HG02943 (cell line): ENCODE results near the gene TBX1.

Experiments used
- ATAC-seq: cut with Tn5 transposase; IDR thresholded peaks from one replicate; pipeline ENCODE4 v1.9.1; 2021; ENCODE audit warnings: mild to moderate bottlenecking, low read depth, moderate library complexity; ENCODE audit not compliant: unreplicated experiment

TBX1 gene

DNA sequence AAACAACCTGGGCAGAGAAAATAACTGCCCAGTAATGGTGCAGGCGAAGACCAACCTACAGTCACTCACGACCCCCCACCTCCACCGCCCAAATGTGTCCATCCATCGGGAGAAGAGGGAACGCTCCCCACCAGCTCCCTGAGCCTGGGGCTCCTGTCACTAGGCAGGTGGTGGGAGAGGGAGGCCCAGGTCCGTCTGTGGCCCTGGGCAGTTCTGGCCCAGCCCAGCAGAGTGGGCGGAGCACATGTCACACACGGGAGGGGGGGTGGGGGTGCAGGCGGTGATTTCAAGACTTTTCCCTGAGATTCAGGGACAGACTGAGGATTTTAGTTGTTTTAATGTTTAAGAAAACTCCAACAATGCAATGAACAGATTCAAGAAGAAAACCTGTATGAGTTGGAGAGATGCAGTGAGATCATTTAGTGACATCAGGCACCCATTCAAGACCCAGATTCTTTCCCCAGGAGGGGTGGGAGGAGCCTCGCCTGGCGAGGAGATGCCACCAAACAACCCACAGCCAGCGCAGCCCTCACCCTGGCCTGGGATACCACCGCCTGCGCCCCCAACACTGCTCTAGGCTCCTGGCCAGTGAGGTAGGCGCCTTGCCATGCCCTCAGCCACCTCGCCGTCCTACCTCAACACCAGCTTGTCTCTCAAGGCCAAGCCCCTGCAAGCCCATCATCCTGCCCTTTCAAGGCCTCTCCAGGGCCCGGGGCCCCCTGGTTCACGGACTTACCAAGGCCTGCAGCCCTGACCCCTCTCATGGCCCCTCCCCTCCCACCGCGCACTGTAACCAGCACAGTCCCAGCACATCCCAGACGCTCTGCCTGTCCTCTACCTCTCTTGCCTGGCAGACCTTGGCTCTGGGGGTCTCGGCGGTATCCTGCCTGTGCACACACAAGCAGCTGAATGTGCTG is 36.8 kb downstream of the TBX1 start:
- ATAC-seq, result no peak

DNA sequence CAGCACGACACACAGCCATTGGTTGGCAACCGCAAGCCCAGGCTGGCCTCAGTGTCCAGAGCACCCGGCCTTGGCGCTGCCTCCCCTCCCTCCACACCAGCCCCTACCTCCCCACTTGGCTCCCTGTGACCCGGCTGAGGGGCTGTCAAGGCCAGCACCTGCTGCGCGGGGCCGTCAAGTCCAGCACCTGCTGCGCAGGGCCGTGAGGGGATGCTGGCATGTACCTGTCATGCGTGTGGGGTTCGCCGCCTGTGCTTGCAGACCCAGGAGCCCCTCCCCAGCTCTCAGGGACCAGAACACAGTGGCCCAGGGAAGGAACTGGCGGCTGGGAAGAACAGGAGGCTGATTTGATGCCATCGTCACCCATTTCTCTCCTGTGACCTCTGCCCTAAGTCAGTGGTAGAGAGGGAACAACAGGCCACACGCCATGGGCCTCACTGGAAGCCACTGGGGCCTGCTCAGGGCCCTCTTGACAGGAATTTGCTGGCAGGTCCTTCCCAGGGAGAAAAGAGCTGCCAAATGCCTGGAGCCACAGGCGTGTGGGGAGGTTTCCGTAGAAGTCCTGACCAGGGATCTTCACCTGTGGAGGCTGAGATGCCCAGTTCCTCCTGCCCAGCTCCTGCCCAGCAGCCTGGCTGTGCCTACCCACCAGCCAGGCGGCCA is 37.6 kb downstream of the TBX1 start:
- ATAC-seq, result no peak

DNA sequence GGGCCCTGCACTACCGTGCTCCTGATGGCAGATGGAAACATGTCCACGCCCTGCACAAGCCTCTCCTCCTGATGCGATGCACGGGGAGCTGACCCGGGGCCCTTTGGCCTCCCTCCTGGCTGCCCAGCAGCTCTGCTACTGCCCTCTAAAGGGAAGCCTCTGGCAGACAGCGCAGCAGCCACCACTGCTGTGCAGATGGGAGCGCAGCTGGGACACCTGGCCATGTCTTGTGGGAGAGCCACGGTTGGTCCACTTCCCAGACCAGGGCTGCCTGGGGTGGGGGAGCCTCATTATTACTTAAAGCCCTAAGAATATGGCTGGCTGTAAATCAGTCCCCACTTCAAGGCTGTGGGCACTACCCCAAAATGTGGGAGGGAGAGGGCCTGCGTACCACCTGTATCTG is 38.3 kb downstream of the TBX1 start:
- ATAC-seq, result no peak

DNA sequence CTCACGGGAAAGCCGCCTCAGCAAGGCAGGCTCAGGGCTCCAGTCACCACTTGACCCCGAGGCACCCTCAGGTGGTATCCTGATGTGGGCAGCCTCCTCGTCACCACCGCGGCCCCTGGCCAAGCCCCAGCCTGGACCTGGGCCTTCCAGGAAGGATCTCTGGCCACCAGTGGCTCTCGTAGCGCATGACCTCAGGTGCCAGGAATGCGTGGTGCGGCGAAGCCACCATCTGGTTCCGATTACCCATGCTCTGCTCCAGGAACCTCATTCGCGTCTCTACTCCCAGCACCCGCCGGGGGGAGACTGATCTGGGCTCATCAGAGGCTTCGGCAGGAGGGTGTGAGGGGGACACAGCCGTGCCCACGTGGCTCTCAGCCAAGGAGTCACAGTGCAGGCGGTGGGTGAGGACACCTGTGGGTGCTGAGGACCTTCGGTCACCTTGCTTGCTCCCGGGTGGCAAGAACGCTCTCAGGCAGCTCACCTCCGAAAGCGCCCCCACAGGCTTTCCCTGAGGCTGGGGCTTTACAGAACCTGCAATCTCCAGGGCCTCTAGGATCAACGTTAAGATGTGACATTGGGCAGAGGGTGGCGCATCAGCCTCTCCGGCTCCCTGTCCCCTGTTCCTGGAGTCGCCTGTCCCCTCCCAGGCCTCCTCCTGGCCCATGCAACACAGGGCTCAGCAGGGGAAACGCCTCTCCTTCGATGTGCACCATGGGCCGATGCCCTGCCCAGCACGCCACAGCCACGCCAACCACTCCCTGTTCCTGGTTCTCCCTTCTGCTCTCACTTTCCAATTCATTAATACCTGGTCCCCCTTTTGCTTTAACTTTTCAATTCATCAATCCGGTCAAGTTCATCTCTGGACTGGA is 39.0 kb downstream of the TBX1 start:
- ATAC-seq, result no peak

DNA sequence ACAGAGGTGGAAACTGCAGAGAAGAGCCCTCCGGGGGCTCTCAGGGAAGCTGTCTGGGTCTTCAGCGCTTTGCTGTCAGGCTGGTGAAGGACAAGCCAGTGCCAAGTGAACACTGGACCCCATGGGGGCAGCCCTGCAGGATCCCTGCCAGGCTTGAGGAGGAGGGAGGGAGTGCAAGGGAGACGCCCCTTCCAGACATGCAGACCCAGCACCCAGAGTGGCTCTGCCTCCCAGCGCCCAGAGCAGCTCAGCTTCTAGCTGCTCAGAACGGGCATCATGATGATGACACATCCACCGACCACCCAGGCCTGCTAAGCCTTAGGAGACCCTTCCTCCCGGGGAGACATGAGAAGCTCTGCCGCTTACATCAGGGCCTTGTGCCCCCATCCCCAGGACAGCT is 39.7 kb downstream of the TBX1 start:
- no peak for ATAC-seq

DNA sequence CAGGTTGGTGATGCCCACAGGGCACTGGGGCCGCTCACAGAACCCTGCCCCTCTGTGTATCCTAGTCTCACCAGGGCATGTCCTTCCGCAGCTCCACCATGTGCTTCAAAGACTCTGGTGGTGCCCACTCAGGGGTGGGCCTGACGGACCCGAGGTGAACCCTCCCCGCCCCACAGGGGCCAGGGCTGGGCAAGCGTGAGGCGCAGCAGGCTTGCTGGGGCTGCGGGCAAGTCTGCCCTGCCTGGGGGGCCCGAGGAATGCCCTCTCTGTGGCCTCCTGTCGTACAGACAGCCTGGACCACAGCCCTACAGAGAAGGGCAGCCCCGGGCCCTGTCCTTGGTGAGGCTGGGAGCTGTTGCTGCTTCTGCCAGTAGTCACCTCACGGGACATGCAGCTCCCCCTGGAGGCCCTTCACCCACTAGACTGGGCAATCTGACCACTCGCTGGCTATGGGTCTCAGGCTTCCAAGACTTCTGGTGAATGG is 40.2 kb downstream of the TBX1 start:
- ATAC-seq, result no peak

DNA sequence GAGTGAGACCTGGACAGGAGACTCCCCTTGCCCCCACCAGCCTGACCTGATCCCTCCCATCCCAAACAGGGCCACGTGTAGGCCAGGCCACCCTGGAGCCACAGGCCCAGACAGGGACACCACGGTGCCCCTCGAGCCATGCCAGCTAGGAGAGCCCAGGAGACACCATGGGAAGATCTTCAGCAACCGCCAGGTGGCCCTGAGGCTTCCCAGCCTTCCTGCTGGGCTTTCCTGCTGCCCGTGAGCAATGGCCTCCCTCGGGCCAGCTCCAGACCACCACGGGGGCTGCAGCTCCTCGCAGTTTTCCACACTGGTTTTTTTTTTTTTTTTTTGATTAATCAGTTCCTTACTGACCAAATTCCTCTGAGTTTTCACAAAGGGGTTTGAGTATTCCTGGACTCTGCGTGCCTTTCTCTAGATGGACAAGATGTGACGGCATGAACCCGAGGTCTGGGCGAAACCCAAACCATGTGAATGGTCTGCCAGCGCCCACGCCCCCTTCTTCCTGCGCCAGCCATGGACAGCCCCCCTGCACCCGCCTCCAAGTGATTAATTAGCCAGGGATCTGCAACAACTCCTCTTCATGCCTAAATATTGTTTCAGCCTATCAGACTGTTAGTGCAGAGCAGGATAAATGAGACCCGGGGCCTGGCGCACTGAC is 40.9 kb downstream of the TBX1 start:
- ATAC-seq, result no peak

DNA sequence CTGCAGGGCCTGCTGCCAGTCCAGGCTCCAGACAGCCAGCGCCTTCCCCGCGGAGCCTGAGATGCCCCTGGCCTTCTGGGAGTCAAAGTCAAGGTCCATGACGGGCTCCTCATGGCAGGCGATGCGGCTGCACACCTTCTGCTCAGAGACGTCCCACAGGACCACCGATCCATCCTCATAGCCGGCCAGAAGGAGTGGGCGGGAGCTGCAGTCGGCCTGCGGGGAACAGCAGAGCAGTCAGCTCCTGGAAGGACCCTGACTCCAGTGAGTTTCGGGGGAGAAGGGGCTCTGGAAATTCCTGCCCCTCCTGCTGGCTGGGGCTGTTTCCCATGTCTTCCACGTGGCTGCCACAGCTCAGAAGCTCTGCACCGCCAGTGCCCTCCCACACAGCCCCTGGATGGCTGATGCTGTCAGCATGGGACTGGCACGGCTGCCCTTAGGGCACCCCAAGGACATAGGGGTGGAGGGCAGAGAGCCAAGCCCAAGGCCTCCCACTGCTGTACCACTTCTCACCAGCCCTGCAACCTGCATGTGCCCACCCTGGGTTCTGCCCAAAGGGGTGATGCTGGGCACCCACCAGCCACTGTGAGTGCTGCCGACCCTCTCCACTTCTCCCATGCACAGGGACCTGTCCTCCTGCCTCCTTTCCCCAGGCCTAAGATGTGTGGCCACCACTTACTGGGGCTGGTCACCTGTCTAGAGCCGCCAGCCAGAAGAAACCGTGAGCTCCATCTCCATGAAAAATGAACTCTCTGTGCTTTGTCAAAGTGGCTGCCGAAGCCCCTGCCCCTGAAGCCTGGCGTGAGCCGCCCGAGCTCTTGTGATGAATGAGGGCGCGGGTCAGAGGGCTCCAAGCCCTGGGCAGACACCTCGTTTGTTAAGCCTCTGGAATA is 41.7 kb downstream of the TBX1 start:
- no peak for ATAC-seq

DNA sequence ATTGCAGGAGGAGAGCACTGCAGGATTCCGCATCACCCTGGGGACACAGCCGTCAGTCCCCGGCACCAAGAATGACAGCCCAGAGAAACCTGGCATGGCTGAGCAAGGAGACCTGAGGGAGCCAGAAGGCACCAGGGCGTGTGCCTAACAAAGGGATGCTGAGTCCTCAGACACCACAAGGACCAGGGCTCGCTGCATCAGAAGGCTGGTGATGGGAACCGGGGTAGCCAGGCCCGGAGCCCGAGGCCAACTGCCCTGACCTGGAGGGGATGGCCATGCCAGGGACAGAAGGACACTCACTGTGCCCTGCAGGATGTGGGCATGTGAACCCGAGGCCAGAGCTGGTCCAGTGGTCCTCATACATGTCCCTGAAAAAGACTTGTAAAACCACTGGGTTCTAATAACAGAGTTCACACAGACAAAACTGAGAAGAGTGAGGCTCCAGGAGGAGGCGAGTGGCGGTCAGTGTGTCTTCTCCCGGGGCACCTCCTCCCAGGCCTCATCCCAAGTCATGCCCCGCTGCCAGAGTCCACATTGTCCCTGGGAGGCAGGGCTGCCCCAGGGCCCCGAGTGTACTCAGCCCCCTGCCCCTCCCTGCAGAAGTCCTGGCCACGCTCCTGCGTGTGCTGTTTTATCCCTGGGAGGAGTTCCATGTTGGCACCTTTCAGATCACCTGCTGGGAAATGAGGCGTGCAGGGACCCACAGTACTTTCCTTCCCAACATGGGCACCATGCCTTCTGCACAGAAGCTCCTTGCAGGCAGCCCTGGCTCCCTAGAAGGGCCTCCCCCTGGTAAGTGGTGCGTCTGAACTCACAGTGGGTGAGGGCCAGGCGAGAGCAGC is 42.5 kb downstream of the TBX1 start:
- no peak for ATAC-seq

DNA sequence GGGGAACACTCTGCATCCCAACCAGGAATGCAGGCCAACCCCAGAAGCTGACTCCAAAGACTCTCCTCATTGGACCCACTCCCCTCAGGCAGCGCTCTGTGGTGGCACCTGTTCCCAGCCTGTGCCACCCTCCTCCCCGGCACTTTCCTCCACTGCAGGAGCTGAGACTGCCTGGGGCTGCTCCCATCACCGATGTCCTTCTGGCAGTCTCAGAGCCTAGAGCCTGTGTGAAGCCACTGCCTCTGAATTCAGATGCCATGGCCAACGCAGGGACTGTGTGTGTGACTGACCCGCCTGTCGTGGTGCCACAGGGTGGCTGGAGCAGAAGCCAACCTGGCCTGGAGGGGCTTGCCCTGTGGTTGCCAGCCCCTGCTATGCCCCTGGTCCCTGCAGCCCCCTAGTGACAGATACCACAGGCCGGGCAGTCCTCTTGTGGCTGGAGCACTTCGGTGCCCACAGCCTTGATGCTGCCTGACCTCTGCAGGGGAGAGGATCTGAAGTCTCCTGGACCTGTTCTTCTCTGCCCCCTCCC is 43.2 kb downstream of the TBX1 start:
- no peak for ATAC-seq

DNA sequence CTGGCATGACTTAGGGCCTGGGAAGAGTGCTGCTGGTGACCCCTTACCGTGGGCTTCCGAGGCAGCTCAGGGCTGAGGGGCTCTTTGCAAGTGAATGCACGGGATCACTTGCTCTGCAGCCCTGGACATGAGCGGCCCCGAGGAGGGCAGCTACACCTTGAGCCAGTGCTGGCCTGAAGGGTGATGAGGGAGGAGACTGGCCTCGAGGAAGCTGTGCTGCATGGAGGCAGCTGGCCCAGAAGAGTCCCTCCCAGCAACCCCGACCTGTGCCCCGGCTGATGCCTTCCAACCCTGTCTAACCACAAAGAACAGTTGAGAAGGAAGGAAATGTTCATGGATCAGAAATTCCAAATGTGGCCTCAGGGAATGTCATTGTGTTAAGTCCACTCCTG is 45.2 kb downstream of the TBX1 start:
- ATAC-seq, result no peak

DNA sequence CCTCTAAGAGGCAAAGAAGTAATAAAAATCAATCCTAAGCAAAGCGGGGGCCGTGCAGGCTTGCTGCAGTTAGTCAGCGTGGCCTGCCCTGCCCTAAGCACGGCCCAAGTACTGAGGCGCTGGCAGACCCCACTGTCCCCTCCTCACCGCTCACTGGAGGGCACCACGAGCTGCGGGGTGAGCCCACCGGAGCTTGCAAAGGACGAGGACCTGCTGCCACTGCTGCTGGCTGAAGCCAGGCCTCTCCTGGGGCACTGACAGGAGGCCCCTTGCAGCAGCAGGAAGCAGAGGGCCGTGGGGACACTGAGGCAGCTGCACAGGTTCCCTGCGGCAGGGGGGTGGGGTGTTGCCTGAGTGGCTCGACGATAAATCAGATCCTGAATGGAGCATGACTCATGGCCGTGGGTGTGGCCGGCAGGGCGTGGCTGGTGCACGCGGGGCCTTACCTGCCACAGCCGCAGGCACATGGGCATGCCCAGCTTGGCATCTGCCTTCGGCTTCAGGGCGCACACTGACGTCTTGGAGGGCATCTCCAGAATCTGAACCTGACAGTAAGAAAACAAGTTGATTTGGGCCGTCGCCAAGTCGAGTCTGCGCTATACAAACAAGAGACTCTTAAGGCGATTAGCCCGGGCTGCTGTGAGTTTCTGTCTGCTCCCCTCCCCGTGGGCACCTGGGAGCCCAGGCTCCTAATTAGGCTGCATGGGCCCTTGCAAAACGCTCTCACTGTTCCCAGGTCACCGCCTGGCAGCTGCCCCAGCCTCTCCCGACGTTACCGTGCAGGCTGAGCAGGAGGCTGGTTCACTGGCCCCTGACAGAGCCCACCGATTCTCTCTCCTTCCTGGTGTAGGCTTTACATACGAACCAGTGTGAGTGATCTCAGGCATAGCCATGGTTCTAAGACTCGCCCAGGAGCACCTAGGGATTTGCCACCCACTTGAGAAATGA is 45.9 kb downstream of the TBX1 start:
- no peak for ATAC-seq

DNA sequence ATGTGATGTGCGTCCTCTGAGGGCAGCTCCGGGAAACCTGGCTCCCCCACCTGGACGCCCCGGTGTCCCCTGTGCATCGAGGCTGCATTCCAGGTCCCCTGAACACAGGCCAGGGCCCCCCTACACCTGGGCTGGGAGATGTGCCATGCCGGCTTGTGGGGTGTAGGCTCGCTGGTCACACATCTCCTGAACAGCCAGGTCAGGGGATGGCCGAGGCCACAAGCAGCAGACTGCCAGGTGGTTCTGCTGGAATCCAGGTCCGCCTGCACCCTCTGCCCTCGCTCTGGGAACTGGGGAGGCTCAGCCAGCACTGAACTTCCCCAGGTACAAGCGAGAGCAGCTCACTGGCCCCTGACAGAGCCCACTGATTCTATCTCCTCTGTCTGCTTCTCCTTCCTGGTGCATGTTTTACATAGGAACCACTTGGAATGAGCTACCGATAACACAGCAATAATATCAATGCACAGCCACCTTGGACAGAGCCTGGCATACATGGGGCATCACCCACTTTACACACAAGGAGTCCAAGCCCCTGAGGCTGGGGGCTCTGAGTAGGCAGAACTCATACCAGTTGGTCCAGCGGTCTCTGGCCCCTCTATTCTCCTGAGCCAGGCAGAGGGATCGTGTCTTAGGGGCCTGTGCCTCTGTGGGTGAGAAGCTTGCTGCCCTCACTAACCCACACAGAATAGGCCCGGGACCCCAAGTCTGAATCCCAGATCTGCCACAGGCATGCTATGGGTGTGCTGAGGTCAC is 46.8 kb downstream of the TBX1 start:
- no peak for ATAC-seq

DNA sequence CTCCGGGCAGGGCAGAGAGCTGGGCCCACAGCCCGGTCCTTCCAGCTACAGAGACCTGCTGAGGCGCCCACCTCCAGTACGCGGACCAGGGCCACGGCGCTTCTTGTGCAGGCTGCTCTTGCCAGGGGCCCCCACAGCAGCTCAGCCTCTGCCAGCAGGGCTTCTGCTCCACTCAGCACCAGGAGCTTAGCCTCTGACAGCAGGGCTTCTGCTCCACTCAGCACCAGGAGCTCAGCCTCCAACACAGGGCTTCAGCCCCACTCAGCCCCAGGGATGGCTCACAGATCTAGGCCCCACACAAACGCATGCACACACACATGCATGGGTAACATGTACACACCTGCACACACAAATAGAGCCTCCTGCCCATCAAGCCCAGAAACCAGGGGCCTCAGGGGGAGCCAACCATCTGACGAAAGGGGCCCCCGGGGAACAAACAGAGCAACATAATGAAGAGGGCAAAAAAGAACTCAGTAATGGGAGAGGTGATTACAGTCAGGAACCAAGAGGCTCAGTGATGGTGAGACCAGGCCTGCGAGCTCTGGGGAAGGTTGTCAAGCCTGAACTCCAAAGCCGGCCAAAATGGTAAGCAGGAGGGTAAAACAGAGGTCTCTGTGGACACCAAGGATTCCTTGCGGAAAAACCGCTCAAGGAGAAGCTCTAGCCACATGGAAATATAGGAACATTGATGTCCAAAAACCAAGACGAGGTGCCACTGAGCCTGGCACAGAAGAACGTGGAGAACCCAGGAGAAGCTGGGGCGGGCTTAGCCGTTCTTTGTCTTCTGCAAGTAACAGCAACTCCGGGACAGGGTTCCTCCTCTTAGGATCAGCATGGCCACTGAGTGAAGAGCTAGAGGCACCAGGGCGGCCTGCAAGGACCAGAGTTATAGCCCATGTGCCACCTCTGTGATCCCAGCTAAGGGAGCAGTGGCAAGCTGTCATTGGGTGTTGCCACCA is 47.6 kb downstream of the TBX1 start:
- ATAC-seq, result no peak

DNA sequence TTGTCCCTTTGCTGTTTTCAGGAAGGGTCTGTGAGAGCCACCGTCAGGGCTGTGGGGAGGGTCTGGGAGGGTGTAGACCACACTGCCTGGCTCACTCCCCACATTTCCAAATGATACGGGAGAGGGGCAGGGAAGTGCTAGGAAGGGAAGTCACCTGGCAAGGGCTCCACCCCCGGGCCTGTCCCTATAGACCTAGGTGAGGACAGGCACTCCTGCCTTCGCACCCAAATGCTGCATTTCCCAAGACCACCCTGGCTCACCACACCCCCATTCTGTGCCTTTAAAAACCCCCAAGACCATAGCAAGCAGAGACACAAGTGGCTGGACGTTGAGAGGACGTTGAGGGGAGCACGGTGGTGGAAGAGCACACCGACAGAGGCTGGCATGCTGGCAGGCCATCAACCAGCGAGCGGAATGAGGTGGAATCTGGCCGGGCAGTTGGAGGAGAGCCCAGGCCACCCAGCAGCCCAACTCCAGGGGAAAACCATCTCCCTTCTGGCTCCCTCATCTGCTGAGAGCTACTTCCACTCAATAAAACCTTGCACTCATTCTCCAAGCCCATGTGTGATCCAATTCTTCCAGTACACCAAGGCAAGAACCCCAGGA is 48.4 kb downstream of the TBX1 start:
- no peak for ATAC-seq
